LHCN-M2 (cell line): ENCODE results near the gene NR3C1. TPM values are rescaled to one million over a fixed set of nuclear protein-coding genes. Genes with fewer than 3 reads are reported as not detected.
A peak's percentile ranks its signal among the peaks of the same experiment; 100 is the strongest.

Source experiments
- DNase-seq: peaks from one replicate; pipeline ENCODE4 v3.0.0-alpha.2; 2012; ENCODE audit warnings: low read depth
- total RNA-seq: library from RNA; depleted of rRNA; stranded (reverse); fragments of >200 nt; gene quantifications from 2 replicates; pipeline ENCODE4 v1.2.3, GENCODE V29; 2014

NR3C1 gene
- total RNA-seq, 1 experiment from 2014 or later, result 47.1 TPM

DNA sequence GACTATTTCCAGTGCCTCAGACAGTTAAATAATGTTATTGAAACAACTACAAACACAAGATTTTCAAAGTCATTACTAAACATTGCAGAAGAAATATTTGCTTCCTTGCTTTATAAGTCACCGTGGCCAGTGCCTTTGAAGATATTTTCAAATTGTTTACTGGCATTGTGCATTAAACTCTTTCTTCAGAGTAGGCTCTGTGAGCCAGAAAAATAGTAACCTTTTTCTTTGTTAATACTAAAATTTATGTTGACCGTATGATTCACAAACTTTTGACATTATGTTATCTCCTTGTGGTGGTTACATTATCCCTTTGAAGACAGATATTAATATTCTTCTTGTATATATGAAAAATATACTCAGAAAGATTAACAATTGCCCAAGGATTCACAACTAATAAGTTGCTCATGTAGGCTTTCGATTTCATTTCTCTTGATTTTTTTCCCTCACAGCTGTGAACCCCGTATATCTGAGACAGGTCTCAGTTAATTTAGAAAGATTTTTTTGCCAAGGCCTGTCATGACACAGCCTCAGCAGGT lies 140.1 kb downstream of the NR3C1 start:
- no peak for DNase-seq

DNA sequence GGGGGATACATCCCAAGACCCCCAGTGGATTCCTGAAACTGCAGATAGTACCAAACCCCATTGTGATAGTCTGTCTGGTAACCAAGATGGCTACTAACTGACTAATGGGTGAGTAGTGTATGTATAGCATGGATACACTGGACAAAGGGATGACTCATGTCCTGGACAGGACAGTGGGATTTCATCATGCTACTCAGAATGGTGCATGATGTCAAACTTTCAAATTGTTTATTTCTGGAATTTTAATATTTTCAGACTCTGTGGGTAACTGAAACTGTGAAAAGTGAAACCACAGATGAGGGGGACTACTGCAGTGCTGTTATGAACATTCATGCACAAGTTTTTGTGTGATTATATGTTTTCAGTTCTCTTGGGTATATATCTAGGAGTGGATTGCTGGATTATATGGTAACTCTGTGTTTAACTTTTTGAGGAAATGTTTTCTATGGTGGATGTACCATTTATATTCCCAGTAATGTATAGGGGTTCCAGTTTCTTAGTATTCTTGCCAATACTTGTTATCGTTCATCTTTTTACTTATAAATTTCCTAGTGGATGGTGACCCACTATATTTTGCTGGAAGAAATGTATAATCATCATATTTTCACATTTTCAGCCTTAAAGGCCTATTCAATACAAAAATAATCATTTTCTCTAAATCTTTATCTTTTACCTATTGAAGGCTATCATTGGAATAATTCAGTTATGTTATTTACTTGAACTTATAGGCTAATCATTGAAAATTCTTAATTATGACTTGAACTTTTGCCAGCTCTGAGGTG lies 140.9 kb downstream of the NR3C1 start:
- peak; percentile 93 for DNase-seq

DNA sequence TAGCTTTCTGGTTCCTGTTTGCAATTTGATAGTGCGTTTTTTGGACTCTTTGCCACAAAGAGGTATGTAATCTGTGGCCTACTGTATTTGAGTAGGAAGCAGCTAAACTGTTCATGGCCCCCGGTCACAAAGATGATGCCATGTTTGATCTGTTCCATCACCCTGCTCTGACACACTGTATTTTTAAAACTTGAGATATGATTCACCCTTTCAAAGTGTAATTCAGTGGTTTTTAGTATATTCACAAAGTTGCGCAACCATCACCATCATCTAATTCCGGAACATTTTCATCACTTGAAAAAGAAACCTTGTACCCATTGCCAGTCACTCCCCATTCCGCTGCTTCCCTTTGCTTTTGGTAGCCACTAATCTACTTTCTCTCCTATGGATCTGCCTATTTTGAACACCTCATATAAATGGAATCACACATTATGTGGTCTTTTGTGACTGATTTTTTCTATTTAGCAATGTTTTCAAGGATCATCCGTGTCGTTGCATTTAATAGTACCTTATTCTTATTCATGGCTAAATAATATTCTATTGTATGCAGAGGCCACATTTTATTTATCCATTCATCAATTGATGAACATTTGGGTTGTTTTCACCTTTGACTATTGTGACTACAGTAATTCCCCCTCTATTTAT lies 141.6 kb downstream of the NR3C1 start:
- peak; percentile 84 for DNase-seq

DNA sequence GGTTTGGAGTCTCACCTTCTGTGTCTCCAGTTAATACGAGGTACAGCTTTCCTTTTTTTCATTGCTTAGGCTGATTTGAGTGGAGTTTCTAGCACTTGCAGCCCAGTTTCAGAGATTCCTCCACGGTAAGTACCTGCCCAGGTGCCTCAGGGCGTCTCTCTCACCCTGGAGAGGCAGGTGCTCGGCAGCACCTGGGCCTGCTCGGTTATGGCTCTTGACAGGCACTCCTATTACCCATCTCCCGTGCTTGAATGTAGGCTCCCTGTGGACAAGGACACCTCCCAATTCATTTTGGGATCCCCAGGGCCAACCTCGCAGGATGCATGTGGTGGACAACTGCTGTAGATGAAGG lies 144.3 kb downstream of the NR3C1 start:
- DNase-seq, result no peak

- DNase-seq, result no peak
Observed at GRCh38 chr5:143258559-143259253, 144.8 kb downstream of the NR3C1 start.

- DNase-seq, result no peak
Observed at GRCh38 chr5:143254819-143255218, 148.7 kb downstream of the NR3C1 start.

GRCh38 chr5:143251946-143252345 lies 151.5 kb downstream of the NR3C1 start:
- DNase-seq, result no peak

- DNase-seq, result no peak
Observed at GRCh38 chr5:143251190-143251589, 152.3 kb downstream of the NR3C1 start.

DNA sequence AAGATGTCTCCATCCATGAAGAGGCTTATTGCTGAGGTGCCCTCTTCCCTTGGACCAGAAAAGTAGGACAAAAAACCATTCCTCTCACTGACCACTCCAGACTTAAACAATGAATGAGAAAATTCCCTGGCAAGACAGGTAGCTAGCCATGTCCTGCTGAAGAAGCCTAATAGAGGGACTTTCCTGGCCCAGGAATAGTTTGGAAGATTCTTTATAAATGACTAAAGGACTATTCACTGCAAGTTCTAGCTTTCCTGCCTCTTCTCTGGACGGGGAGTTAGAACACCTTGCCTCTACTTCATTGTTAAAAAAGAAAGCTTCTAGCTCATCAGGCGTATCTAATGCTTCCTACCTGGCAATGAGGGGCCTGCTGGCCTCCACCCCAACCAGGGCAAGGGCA lies 153.6 kb downstream of the NR3C1 start:
- no peak for DNase-seq

GRCh38 chr5:143248822-143249579 lies 154.5 kb downstream of the NR3C1 start:
- peak; percentile 80 for DNase-seq

DNA sequence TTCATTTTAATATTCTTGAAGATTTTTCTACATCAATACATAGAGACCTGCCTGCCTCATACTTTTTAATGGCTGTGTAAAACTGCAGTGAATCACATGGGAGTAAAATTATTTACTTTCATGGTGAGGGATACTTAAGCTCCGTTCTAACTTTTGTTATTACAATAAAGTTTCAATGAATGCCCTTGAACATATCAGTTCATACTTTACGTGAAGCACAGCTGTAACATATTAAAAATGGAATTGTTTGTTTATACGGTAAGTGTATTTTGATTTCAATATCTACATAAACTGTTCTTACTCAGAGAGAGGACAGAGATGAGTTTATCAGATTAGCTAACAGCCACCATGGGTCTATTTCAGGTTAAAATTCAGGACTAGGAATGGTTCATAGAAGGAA lies 155.1 kb downstream of the NR3C1 start:
- no peak for DNase-seq

DNA sequence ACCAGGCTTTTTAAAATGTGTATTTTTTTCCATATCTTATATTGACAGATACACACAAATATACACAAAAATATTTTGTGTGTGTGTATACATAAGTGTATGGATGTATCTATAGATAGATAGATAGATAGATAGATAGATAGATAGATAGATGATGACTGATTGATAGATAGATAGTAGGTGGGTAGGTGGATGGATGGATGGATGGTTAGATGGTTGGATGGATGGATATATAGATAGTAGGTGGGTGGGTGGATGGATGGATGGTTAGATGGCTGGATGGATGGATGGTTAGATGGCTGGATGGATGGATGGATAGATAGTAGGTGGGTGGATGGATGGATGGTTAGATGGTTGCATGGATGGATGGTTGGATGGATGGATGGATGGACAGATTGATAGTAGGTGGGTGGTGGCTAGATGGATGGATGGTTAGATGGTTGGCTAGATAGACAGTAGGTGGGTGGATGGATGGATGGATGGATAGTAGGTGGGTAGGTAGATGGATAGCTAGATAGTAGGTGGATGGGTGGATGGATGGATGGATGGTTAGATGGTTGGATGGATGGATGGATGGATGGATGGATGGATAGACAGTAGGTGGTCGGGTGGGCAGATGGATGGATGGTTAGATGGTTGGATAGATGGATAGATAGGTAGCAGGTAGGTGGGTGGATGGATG lies 156.2 kb downstream of the NR3C1 start:
- DNase-seq, result no peak

DNA sequence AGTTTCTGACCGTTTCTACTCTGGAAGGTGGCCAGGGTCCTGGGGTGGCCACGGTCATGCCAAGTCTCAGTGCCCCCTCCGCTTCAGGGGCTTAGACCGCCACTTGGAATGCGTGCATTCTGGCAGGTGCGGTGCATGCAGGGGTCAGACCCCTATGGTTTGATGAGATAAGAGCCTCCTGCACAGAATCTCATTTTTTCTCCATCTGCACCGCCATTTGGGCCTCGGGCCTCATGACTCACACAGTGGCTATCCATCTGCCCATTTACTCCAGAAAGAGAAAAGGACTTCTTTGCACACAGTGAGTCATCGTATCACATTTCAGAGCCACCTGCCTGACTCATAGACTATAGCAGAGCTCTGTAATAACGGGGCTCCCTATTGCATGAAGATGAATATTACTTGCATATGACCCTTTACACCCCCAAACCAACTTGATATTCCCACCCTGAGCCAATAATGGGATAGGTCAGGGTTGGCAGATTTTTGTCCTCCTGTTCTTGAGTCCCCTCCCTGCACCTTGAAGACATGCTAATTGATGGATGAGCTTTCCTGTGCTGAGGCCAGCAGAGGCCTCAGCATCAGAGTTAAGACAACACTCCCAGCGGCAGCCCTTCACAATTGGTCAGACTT lies 157.4 kb downstream of the NR3C1 start:
- peak; percentile 96 for DNase-seq

DNA sequence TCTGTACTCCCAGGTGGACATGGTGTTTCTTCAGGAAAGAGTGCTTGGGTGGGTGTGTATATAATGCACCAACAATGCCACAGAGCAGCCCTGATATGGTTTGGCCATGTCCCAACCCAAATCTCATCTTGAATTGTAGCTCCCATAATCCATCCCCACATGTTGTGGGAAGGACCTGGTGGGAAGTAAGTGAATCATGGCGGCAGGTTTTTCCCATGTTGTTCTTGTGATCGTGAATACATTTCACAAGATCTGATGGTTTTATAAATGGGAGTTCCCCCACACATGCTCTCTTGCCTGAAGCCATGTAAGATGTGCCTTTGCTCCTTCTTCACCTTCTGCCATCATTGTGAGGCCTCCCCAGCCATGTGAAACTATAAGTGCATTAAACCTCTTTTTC lies 158.5 kb downstream of the NR3C1 start:
- DNase-seq, result peak; percentile 72

DNA sequence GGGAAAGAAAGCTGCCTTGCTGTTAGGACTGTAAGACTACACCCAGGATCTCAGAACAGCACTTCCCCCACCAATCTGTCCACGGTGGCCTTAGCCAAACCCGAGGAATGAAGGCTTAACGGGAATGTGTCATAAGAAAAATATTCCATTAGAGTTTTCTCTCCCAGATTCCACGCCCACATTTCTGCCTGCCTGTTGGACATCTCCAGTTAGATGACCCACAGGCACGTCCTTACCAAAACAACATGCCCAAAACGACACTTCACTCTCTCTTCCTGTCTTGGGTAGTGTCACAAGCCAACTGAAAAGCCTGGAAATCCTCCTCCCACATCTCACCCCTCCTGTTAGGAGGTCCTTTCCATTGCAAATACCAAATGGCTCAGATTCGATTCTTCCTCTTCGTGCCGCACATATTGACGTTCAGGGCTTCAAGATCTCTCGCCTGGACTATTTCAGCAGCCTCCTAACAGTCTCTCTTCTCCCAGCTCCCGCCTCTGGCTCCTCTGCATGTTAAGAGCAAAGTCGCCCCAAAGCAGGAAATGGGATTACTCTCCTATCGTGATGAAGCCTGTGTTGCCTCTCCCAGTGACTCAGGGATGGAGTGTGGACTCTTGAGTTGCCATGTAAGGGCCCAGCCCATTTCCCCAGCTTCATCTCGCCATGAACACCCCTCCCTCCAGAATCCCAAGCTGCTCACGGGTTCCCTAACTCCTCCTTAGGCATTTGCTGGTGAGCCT lies 159.3 kb downstream of the NR3C1 start:
- DNase-seq, result peak; percentile 99

DNA sequence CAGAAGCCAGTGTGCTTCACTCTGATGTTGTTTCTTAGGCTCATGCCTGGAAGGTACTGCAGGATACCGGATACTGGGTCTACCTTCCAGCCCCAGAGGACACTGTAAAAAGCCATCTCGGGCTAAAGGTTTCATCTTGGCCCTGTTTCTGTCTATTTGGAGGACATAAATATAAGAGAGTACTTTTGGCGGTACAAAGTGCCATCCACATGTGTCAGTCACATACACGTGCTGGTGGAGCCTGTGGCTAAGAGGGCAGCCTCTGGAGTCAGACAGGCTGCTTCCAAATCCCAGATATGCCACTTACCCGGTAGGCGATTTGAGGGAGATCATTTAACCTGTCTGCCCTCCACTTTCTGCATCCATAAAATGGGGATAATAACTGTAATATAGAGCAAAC lies 160.4 kb downstream of the NR3C1 start:
- DNase-seq, result peak; percentile 45

DNA sequence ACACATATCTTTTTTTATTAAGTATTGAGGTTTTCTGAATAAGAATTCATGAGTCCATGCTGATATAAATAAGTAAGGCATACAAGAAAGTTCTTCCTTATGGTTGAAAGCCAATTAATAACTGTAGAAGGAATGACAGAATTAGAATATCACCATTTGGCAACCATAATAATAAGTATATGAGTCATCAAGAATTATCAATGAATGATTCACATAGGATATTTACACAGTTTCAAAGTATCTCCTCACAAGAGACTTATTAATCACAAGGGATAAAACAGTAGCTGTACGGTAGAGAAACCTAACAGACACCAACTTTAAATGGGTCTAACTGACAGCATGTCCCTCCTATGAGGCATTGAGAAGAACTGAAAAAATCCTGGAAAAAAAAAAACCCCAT lies 161.6 kb downstream of the NR3C1 start:
- peak; percentile 26 for DNase-seq

GRCh38 chr5:143239882-143240518 lies 163.5 kb downstream of the NR3C1 start:
- DNase-seq, result no peak

DNA sequence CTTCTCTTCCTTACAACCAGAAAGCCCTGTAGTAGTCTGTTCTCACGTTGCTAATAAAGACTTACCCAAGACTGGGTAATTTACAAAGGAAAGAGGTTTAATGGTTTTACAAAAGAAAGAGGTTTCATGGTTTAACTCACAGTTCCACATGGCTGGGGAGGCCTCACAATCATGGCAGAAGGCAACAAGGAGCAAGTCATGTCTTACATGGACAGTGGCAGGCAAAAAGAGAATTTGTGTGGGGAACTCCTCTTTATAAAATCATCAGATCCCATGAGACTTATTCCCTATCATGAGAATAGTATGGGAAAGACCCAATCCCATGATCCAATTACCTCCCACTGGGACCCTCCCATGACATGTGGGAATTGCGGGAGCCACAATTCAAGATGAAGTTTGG lies 164.9 kb downstream of the NR3C1 start:
- DNase-seq, result no peak
